HCT116 (cell line): ENCODE results near the gene CWC15. TPM values are rescaled to one million over a fixed set of nuclear protein-coding genes. Genes with fewer than 3 reads are reported as not detected.
"Not testable (repeated sequence)": the region's sequence is repeated elsewhere in the genome, so short reads cannot be mapped to it uniquely, and the experiment has no call there.

Source experiments
- ATAC-seq: fragments of 200-7000 bp; cut with Tn5 transposase; 2 replicates; pipeline ENCODE4 v1.9.1; 2020; ENCODE audit warnings: mild to moderate bottlenecking, moderate library complexity
- BruUV-seq: library from RNA; stranded (reverse); fragments of 400-500 nt; replicated peaks from 2 replicates; lab custom pipeline; 2021; lab: Mats Ljungman, UMichigan
- CTCF ChIA-PET: fragments of 300-600 bp; sonication (Branson Sonifier 250); formaldehyde crosslinking; loops from one replicate; lab custom pipeline; 2021; ENCODE audit warnings: antibody characterized with exemption; lab: Charles Lee
- POLR2A ChIA-PET: fragments of 300-600, 350-600 bp; sonication (Branson Sonifier 250); formaldehyde crosslinking; loops from one replicate; lab custom pipeline; 2021; ENCODE audit warnings: antibody characterized with exemption; lab: Charles Lee
- RAD21 ChIA-PET, 2 experiments: fragments of 300-600 bp; sonication (Branson Sonifier 250); formaldehyde crosslinking; loops; one replicate each; lab custom pipeline; 2023; ENCODE audit warnings: low total read pairs in 2 of 2; ENCODE audit not compliant: uncharacterized antibody in 2 of 2, unreplicated experiment in 2 of 2, low non-redundant PET in 1 of 2; lab: Charles Lee
- DNase-seq: peaks from one replicate; pipeline ENCODE4 v3.0.0-alpha.2; 2010; ENCODE audit warnings: low read depth, low spot score
- H2AFZ ChIP-seq: fragments of 200-600 bp; shearing (Covaris generic), sonication (generic); 2 replicates; pipeline ENCODE4 v1.6.1; 2017; ENCODE audit warnings: low read depth, mixed run types, mixed read lengths, antibody characterized with exemption, low read length; ENCODE audit not compliant: poor library complexity, severe bottlenecking
- H3K27ac ChIP-seq: 2 replicates; pipeline ENCODE4 v1.5.1; 2012; ENCODE audit warnings: low read depth, low read length
- H3K27me3 ChIP-seq: fragments of 200-600 bp; sonication (generic); 2 replicates; pipeline ENCODE4 v1.6.1; 2016; ENCODE audit warnings: mixed run types, low read length, mixed read lengths; ENCODE audit not compliant: insufficient read depth
- H3K36me3 ChIP-seq, 2 experiments: fragments of 200-500 bp in 1 of 2; fragments of 200-600 bp in 1 of 2; sonication (Bioruptor generic) in 1 of 2; sonication (generic) in 1 of 2; 2 replicates each; pipeline versions ENCODE4 v1.5.1 to v1.6.1; 2014 to 2016; ENCODE audit warnings: low read length in 2 of 2, inconsistent platforms in 1 of 2, mixed read lengths in 1 of 2, mixed run types in 1 of 2; ENCODE audit not compliant: insufficient read depth in 2 of 2, control insufficient read depth in 1 of 2
- H3K4me1 ChIP-seq, 2 experiments: fragments of 200-600 bp in 1 of 2; sonication (generic) in 1 of 2; 2 replicates each; pipeline versions ENCODE4 v1.5.1 to v1.6.1; 2012 to 2017; ENCODE audit warnings: low read length in 2 of 2, inconsistent platforms in 1 of 2, mild to moderate bottlenecking in 1 of 2, mixed read lengths in 1 of 2, mixed run types in 1 of 2, moderate library complexity in 1 of 2; ENCODE audit not compliant: insufficient read depth in 2 of 2, control insufficient read depth in 1 of 2
- H3K4me2 ChIP-seq: fragments of 200-600 bp; sonication (generic); 2 replicates; pipeline ENCODE4 v1.6.1; 2017; ENCODE audit warnings: mixed run types, low read length, mixed read lengths
- H3K4me3 ChIP-seq, 2 experiments: fragments of 200-600 bp in 1 of 2; sonication (generic) in 1 of 2; replicated peaks in 1 of 2; 2 replicates each; pipeline ENCODE4 v1.5.1; 2011 to 2016; ENCODE audit warnings: low read length in 2 of 2, control low read depth in 1 of 2, low read depth in 1 of 2, mild to moderate bottlenecking in 1 of 2, mixed read lengths in 1 of 2, mixed run types in 1 of 2
- H3K79me2 ChIP-seq: fragments of 200-600 bp; sonication (generic); 2 replicates; pipeline ENCODE4 v1.6.1; 2017; ENCODE audit warnings: mild to moderate bottlenecking, mixed run types, low read length, moderate library complexity, mixed read lengths; ENCODE audit not compliant: insufficient read depth
- H3K9ac ChIP-seq: fragments of 200-600 bp; sonication (generic); 2 replicates; pipeline ENCODE4 v1.6.1; 2016; ENCODE audit warnings: low read length, mixed read lengths
- H3K9me2 ChIP-seq: fragments of 200-600 bp; sonication (generic), shearing (Covaris generic); 2 replicates; pipeline ENCODE4 v1.6.1; 2017; ENCODE audit warnings: mixed run types, mild to moderate bottlenecking, moderate library complexity; ENCODE audit not compliant: insufficient read depth
- H3K9me3 ChIP-seq, 2 experiments: fragments of 200-500 bp in 1 of 2; fragments of 200-600 bp in 1 of 2; sonication (Bioruptor generic) in 1 of 2; sonication (generic) in 1 of 2; 2 replicates each; pipeline ENCODE4 v1.6.1; 2014 to 2017; ENCODE audit warnings: low read length in 2 of 2, mixed read lengths in 2 of 2, inconsistent platforms in 1 of 2, low read depth in 1 of 2, mild to moderate bottlenecking in 1 of 2, mixed run types in 1 of 2, moderate library complexity in 1 of 2; ENCODE audit not compliant: control insufficient read depth in 1 of 2, insufficient read depth in 1 of 2
- H4K20me1 ChIP-seq: fragments of 200-600 bp; sonication (generic), shearing (Covaris generic); 2 replicates; pipeline ENCODE4 v1.6.1; 2017; ENCODE audit warnings: mixed run types, mild to moderate bottlenecking, moderate library complexity; ENCODE audit not compliant: insufficient read depth
- CBX3 ChIP-seq: IDR thresholded peaks from 2 replicates; pipeline ENCODE4 v1.6.1; 2012; ENCODE audit warnings: low read depth
- EGR1 ChIP-seq: IDR thresholded peaks from 2 replicates; pipeline ENCODE4 v1.6.1; 2012; ENCODE audit warnings: low read depth
- ELF1 ChIP-seq: IDR thresholded peaks from 2 replicates; pipeline ENCODE4 v1.6.1; 2012; ENCODE audit warnings: low read depth, borderline replicate concordance
- EZH2phosphoT487 ChIP-seq: fragments of 200-600 bp; IDR thresholded peaks from 2 replicates; pipeline ENCODE4 v1.6.1; 2018; ENCODE audit warnings: antibody characterized with exemption, borderline replicate concordance
- POLR2A ChIP-seq: IDR thresholded peaks from 2 replicates; pipeline ENCODE4 v1.7.0; 2011; ENCODE audit warnings: borderline replicate concordance; ENCODE audit not compliant: insufficient read depth, insufficient read length; ENCODE audit errors: extremely low read depth
- POLR2AphosphoS5 ChIP-seq: IDR thresholded peaks from 2 replicates; pipeline ENCODE4 v1.6.1; 2011; ENCODE audit warnings: mild to moderate bottlenecking, low read depth, low read length, moderate library complexity
- RAD21 ChIP-seq: IDR thresholded peaks from 2 replicates; pipeline ENCODE4 v1.6.1; 2012; ENCODE audit warnings: low read depth, mild to moderate bottlenecking
- ZFX ChIP-seq: fragments of 450-650 bp; IDR thresholded peaks from 2 replicates; pipeline ENCODE4 v1.6.1; 2017
- intact Hi-C: fragments of 100-400 bp; cut with micrococcal nuclease; formaldehyde crosslinking; loops from 2 replicates; pipeline ENCODE4 v1.10.0; 2022
- total RNA-seq: library from RNA; stranded (reverse); gene quantifications from one replicate; pipeline ENCODE4 v1.2.1, GENCODE V29; 2021; ENCODE audit not compliant: unreplicated experiment
- TF ChIP-seq, protein P1 (sequence below): IDR thresholded peaks from 2 replicates; pipeline ENCODE4 v1.6.1; 2011; ENCODE audit warnings: mild to moderate bottlenecking, low read length, moderate library complexity; ENCODE audit not compliant: insufficient replicate concordance; ENCODE audit errors: extremely low read depth
- TF ChIP-seq, protein P2 (sequence below): IDR thresholded peaks from 2 replicates; pipeline ENCODE4 v1.6.1; 2012

CWC15 gene
- total RNA-seq, 1 experiment from 2014 or later: 47.6 TPM

DNA sequence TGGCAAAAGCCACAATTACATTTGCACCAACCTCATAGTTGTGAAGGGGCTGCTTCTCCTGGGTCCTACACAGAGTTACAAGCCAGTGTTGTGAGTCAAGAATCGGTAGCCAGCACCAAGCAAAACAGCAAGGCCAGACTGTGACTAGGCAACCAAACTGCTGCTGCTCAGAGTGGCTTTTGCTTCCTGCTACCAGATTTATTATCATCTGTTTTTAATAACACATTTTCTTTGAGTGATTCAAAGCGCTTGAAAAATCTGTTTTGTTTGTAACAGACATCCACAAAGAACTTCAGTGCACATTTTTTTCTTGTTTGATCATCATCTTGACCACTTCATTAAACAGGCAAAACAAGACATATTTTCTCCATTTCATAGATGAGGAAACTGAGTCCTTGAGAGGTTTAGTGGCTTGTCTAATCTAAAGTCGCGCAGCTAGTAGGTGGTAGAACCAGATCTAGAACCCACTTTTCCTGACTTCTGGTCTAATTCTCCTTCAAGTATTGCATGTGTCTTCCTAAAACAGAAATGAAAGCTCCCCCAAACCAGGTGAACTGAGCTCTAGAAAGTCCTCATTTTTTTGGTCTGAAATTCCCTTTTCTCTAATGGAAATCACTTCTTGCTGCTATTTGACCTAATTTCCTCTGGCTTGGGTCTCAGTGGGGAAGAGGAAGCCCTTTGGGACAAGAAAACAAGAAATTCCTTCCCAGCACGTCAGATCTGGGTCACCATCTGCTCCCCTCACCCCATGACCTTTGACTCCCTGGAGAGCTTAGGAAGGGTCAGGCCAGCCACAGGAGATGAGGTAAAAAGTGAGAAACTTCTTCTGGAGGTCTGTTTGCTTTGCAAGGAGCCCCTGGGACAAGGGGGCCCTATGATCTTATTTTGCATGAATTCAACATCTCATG, 39.9 kb downstream of the CWC15 start:
- BruUV-seq: no TSS peak
- H3K4me3 ChIP-seq: no peak overlapping the region
- TF ChIP-seq ZFX (no peak), EGR1 (no peak), POLR2A (no peak), EZH2phosphoT487 (no peak)
- TF ChIP-seq, protein P1, sequence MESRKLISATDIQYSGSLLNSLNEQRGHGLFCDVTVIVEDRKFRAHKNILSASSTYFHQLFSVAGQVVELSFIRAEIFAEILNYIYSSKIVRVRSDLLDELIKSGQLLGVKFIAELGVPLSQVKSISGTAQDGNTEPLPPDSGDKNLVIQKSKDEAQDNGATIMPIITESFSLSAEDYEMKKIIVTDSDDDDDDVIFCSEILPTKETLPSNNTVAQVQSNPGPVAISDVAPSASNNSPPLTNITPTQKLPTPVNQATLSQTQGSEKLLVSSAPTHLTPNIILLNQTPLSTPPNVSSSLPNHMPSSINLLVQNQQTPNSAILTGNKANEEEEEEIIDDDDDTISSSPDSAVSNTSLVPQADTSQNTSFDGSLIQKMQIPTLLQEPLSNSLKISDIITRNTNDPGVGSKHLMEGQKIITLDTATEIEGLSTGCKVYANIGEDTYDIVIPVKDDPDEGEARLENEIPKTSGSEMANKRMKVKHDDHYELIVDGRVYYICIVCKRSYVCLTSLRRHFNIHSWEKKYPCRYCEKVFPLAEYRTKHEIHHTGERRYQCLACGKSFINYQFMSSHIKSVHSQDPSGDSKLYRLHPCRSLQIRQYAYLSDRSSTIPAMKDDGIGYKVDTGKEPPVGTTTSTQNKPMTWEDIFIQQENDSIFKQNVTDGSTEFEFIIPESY: no peak
- no peak for ATAC-seq
- no peaks in the 10 kb centered on the region for H3K79me2 ChIP-seq
- H3K9ac ChIP-seq: no peak overlapping the region
- ChIA-PET POLR2A (no interaction called here), CTCF (no interaction called here), RAD21 (no interaction called here)
- no peak overlapping the region for H3K27ac ChIP-seq
- no peak overlapping the region for H2AFZ ChIP-seq
- no peaks in the 10 kb centered on the region for H3K4me1 ChIP-seq
- intact Hi-C loops: no loop called here
- H3K27me3 ChIP-seq: no peaks in the 10 kb centered on the region
- H3K9me3 ChIP-seq: no peaks in the 10 kb centered on the region
- H3K36me3 ChIP-seq: no peaks in the 10 kb centered on the region
- no peaks in the 10 kb centered on the region for H3K9me2 ChIP-seq
- no peaks in the 10 kb centered on the region for H4K20me1 ChIP-seq
- H3K4me2 ChIP-seq: no peak overlapping the region
- no peak for DNase-seq

DNA sequence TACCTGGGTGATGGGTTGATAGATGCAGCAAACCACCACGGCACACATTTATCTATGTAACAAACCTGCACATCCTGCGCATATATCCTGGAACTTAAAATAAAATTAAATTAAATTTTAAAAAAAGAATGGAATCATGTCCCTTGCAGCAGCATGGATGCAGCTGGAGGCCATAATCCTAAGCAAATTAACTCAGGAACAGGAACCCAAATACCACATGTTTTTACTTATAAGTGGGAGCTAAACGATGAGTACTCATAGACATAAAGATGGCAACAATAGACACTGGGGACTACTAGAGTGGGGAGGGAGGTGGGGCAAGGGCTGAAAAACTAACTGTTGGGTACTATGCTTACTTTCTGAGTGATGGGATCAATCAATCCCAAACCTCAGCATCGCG, 40.9 kb downstream of the CWC15 start:
- no peak overlapping the region for H3K4me3 ChIP-seq
- CTCF ChIA-PET: no interaction called here
- TF ChIP-seq RAD21 (no peak), POLR2AphosphoS5 (no peak), ELF1 (no peak), CBX3 (no peak)
- TF ChIP-seq, protein P2, sequence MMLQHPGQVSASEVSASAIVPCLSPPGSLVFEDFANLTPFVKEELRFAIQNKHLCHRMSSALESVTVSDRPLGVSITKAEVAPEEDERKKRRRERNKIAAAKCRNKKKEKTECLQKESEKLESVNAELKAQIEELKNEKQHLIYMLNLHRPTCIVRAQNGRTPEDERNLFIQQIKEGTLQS: no peak
- ATAC-seq (no peak), DNase-seq (no peak)
- no TSS peak for BruUV-seq
- H3K27ac ChIP-seq: no peak overlapping the region
- RAD21 ChIA-PET: no interaction called here
- H3K4me1 ChIP-seq: peaks cover 0 to 3% of the 10 kb centered on the region in 2 experiments; a peak in 1 of 4 replicates
- no peaks in the 10 kb centered on the region for H3K27me3 ChIP-seq
- H3K36me3 ChIP-seq: no peaks in the 10 kb centered on the region
- H3K79me2 ChIP-seq: no peaks in the 10 kb centered on the region
- no peak overlapping the region for H3K9ac ChIP-seq
- POLR2A ChIA-PET: no interaction called here
- H3K9me2 ChIP-seq: no peaks in the 10 kb centered on the region
- intact Hi-C loops: no loop called here
- H3K4me2 ChIP-seq: no peak overlapping the region
- H2AFZ ChIP-seq: no peak overlapping the region
- H3K9me3 ChIP-seq: no peaks in the 10 kb centered on the region
- H4K20me1 ChIP-seq: no peaks in the 10 kb centered on the region

DNA sequence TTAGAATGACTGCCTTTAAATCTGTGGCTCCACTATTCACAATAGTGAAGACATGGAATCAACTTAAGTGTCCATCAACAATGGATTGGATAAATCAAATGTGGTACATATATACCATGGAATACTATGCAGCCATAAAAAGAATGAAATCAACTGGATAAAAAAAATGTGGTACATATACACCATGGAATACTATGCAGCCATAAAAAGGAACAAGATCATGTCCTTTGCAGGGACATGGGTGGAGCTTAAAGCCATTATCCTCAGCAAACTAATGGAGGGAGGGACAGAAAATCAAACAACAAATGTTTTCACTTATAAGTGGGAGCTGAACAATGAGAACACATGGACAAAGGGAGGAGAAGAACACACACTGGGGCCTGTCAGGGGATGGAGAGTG, 41.3 kb downstream of the CWC15 start:
- POLR2A ChIA-PET, intact Hi-C loops, RAD21 ChIA-PET, H3K36me3 ChIP-seq, H4K20me1 ChIP-seq, H3K4me2 ChIP-seq, H3K79me2 ChIP-seq, H3K4me1 ChIP-seq, H3K9me3 ChIP-seq, H3K9ac ChIP-seq, CTCF ChIA-PET, H3K27me3 ChIP-seq, H3K27ac ChIP-seq, DNase-seq, H3K9me2 ChIP-seq, ATAC-seq, BruUV-seq, H2AFZ ChIP-seq, H3K4me3 ChIP-seq: not testable (repeated sequence)
